ENCODE measurements around the gene APH1B.
"Not testable (repeated sequence)": the region's sequence is repeated elsewhere in the genome, so short reads cannot be mapped to it uniquely, and the experiment has no call there.

Gene APH1B

GRCh38 chr15:63277038-63277892, at the start of gene APH1B:
Gene APH1B, plus strand, starts transcription at chr15:63277605. Its CDS starts 19 bp downstream, at chr15:63277624.
- peak; percentile 41 for DNase-seq

- DNase-seq: no peak
These were observed 49.7 kb upstream of the APH1B start for GRCh38 chr15:63227689-63228088.

GRCh38 chr15:63231206-63231605, 46.2 kb upstream of the APH1B start:
- no peak for DNase-seq

- no peak for DNase-seq
These were observed 45.7 kb upstream of the APH1B start for GRCh38 chr15:63231706-63232105.

GRCh38 chr15:63232405-63232804, 45.0 kb upstream of the APH1B start:
- DNase-seq: no peak

- DNase-seq: no peak
These were observed 44.5 kb upstream of the APH1B start for GRCh38 chr15:63232943-63233342.

GRCh38 chr15:63233667-63234423, 43.6 kb upstream of the APH1B start:
- no peak for DNase-seq

- no peak for DNase-seq
These were observed 42.9 kb upstream of the APH1B start for GRCh38 chr15:63234451-63234870.

- DNase-seq: no peak
These were observed 41.1 kb upstream of the APH1B start for GRCh38 chr15:63236272-63236671.

- DNase-seq: not testable (repeated sequence)
These were observed 40.3 kb upstream of the APH1B start for GRCh38 chr15:63237086-63237485.

- DNase-seq: no peak
These were observed 39.2 kb upstream of the APH1B start for GRCh38 chr15:63238171-63238570.

GRCh38 chr15:63238796-63239195, 38.6 kb upstream of the APH1B start:
- no peak for DNase-seq

GRCh38 chr15:63240109-63240508, 37.3 kb upstream of the APH1B start:
- DNase-seq: no peak

GRCh38 chr15:63241316-63241715, 36.1 kb upstream of the APH1B start:
- no peak for DNase-seq

- no peak for DNase-seq
These were observed 34.3 kb upstream of the APH1B start for GRCh38 chr15:63243101-63243500.

- no peak for DNase-seq
These were observed 33.6 kb upstream of the APH1B start for GRCh38 chr15:63243776-63244175.

- DNase-seq: no peak
These were observed 33.0 kb upstream of the APH1B start for GRCh38 chr15:63244399-63244798.

GRCh38 chr15:63244976-63245645, 32.3 kb upstream of the APH1B start:
- no peak for DNase-seq

GRCh38 chr15:63246691-63247469, 30.5 kb upstream of the APH1B start:
- no peak for DNase-seq

- DNase-seq: no peak
These were observed 27.0 kb upstream of the APH1B start for GRCh38 chr15:63250312-63250965.

- DNase-seq: no peak
These were observed 25.7 kb upstream of the APH1B start for GRCh38 chr15:63251701-63252100.

GRCh38 chr15:63252292-63252691, 25.1 kb upstream of the APH1B start:
- no peak for DNase-seq

Measured in NCI-H2029 (cell line).